Stimulated activated CD4-positive, alpha-beta T cell treated with anti-CD3 and anti-CD28 coated beads, Interleukin-12 subunit alpha, Interleukin-12 subunit beta, amount 100 ng/mL, for 24 hours (primary cell): ENCODE measurements around the gene MAGEA3.
"Not testable (repeated sequence)": the region's sequence is repeated elsewhere in the genome, so short reads cannot be mapped to it uniquely, and the experiment has no call there.

ENCODE experiments used
- DNase-seq, 2 experiments: peaks; one replicate each; pipeline ENCODE4 v3.0.0-alpha.2; 2020; ENCODE audit warnings: low read depth in 2 of 2

The MAGEA3 gene

DNA sequence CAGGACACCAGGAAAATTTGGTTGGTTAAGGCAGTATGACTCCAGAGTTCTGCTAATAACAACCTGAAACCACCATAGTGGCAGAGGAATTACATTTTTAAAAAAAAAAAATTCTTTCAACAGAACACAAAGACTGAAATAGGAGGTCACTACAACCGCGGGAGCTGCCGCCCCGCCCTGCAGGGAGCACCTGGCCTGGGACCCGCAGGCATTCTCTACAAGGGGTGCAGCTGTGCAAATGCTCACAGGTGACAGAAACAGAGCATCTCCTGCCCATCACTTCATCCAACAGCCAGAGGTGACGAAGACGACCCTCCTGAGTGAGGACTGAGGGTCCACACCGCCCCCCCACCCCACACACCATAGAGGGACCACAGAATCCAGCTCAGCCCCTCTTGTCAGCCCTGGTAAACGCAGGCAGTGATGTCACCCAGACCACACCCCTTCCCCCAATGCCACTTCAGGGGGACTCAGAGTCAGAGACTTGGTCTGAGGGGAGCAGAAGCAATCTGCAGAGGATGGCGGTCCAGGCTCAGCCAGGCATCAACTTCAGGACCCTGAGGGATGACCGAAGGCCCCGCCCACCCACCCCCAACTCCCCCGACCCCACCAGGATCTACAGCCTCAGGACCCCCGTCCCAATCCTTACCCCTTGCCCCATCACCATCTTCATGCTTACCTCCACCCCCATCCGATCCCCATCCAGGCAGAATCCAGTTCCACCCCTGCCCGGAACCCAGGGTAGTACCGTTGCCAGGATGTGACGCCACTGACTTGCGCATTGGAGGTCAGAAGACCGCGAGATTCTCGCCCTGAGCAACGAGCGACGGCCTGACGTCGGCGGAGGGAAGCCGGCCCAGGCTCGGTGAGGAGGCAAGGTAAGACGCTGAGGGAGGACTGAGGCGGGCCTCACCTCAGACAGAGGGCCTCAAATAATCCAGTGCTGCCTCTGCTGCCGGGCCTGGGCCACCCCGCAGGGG is at the start of gene MAGEA3:
MAGEA3 (plus strand) TSS at position 843 of the 980 bp plus-strand sequence. CDS start 2,039 bp downstream, outside the sequence.
- DNase-seq = not testable (repeated sequence)

- no peak for DNase-seq
These were observed 46.5 kb upstream of the MAGEA3 start for GRCh38 chrX:152652060-152652459.

GRCh38 chrX:152652467-152652866 is 46.1 kb upstream of the MAGEA3 start:
- no peak for DNase-seq

GRCh38 chrX:152656087-152656486 is 42.5 kb upstream of the MAGEA3 start:
- no peak for DNase-seq

- DNase-seq = no peak
These were observed 41.7 kb upstream of the MAGEA3 start for GRCh38 chrX:152656890-152657289.

DNA sequence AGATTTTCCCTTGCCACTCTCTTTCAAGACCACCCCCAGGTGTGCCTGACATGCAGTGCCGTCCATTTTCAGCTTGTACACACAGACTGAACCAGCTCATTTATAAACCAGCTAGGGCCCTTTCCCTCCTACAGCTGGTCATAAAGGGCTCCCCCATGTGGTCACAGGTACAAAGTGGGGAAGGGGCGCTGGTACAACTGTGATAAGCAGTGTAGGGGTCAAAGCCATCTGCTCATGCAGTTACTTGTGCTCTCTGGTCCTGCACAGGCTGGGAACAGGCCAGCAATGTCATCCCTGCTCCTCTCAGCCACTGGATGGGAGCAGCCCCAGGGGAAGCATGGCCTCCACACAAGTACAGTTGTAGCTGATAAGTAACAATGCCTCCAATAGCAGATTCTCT is 40.3 kb upstream of the MAGEA3 start:
- DNase-seq = no peak

DNA sequence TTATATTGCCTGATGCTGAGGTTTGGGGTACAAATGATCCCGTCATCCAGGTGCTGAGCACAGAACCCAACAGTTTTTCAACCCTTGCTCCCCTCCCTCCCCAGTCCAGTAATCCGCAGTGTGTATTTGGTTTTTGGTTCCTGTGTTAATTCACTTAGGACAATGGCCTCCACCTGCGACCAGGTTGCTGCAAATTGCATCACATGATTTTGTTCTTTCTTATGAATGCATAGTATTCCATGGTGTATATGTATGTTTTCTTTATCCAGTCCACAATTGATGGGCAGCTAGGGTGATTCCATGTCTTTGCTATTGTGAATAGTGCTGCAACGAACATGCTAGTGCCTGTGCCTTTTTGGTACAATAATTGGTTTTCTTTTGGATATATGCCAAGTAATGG is 35.5 kb upstream of the MAGEA3 start:
- DNase-seq = no peak

DNA sequence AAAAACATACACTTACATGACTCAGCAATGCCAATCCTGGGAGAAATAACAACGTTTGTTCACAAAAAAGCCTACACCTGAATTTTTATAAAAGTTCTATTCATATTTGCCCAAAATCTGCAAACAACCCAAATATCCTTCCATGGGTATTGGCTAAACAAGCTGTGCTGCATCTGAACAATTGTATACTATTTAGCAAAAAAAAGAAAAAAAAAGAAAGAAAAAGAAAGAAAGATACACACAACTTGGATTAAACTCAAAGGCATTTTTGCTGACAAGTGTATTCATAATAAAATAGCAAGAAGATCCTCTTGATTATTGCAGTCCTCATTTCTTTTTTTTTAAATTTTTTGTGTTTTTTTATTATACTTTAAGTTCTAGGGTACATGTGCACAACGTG is 24.5 kb upstream of the MAGEA3 start:
- no peak for DNase-seq

- DNase-seq = not testable (repeated sequence)
These were observed 23.9 kb upstream of the MAGEA3 start for GRCh38 chrX:152674652-152675051.

DNA sequence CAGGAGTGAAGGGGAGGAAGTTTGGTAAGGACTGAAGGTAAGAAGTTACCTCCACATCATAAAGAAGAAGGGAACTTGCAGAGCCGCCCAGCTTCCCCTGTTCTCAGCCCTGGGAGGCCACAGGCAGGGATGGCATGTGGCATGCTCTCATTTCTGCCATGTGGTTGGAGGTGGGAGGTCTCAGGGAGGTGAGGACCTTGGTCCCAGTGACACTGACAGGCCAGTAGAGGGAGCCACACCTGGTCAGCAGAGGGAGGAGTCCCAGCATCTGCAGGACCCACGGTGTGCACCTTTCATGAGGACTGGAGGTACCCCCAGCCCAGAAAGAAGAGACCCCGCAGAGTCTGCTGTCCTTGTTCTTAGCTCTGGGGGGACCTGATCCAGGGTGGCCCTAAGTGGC is 17.6 kb upstream of the MAGEA3 start:
- not testable (repeated sequence) for DNase-seq

- DNase-seq = not testable (repeated sequence)
These were observed 1.8 kb downstream of the MAGEA3 start for GRCh38 chrX:152700390-152700789.

GRCh38 chrX:152706500-152706899 is 7.9 kb downstream of the MAGEA3 start:
- DNase-seq = not testable (repeated sequence)

GRCh38 chrX:152709173-152709572 is 10.6 kb downstream of the MAGEA3 start, which contains the start of gene CSAG2:
CSAG2 (minus strand) TSS chrX:152709273; CDS start chrX:152709112, 161 bp downstream.
- DNase-seq = not testable (repeated sequence)

DNA sequence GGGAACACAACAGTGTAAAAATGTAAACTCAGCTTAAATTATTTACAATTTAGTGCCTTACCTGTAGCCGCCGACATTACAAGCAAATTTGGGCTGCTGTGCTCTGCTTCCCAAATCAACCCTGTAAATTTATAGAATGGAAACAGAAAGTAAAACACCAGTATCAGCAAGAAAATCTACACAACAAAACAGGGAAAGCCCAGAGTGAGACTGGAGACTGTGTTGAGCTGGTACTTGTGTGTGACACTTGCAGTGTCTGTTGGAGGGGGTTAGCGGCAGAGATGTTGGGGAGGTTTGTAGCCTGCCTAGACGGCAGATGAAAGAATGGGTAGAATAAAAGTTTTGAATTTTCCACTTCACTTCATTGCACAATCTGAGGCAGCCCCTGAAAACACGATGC is 14.6 kb downstream of the MAGEA3 start:
- not testable (repeated sequence) for DNase-seq

- DNase-seq = not testable (repeated sequence)
These were observed 15.5 kb downstream of the MAGEA3 start, which contains the start of gene MAGEA2B for GRCh38 chrX:152713815-152714787. MAGEA2B (plus strand) TSS chrX:152714628; CDS start chrX:152717107, 2,479 bp downstream.

GRCh38 chrX:152725409-152725808 is 26.8 kb downstream of the MAGEA3 start:
- DNase-seq = no peak

DNA sequence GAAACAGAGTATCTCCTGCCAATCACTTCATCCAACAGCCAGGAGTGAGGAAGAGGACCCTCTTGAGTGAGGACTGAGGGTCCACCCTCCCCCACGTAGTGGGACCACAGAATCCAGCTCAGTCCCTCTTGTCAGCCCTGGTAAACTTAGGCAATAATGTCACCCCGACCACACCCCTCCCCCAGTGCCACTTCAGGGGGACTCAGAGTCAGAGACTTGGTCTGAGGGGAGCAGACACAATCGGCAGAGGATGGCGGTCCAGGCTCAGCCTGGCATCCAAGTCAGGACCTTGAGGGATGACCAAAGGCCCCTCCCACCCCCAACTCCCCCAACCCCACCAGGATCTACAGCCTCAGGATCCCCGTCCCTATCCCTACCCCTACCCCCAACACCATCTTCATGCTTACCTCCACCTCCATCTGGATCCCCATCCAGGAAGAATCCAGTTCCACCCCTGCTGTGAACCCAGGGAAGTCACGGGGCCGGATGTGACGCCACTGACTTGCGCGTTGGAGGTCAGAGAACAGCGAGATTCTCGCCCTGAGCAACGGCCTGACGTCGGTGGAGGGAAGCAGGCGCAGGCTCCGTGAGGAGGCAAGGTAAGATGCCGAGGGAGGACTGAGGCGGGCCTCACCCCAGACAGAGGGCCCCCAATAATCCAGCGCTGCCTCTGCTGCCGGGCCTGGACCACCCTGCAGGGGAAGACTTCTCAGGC is 34.8 kb downstream of the MAGEA3 start, which contains the start of the genes CSAG1 and MAGEA12:
CSAG1 (minus strand) TSS at position 461 of the 715 bp plus-strand sequence. CDS start 1,261 bp downstream, outside the sequence.
MAGEA12 (plus strand) TSS at position 497 of the 715 bp plus-strand sequence. CDS start 2,405 bp downstream, outside the sequence.
- no peak for DNase-seq

DNA sequence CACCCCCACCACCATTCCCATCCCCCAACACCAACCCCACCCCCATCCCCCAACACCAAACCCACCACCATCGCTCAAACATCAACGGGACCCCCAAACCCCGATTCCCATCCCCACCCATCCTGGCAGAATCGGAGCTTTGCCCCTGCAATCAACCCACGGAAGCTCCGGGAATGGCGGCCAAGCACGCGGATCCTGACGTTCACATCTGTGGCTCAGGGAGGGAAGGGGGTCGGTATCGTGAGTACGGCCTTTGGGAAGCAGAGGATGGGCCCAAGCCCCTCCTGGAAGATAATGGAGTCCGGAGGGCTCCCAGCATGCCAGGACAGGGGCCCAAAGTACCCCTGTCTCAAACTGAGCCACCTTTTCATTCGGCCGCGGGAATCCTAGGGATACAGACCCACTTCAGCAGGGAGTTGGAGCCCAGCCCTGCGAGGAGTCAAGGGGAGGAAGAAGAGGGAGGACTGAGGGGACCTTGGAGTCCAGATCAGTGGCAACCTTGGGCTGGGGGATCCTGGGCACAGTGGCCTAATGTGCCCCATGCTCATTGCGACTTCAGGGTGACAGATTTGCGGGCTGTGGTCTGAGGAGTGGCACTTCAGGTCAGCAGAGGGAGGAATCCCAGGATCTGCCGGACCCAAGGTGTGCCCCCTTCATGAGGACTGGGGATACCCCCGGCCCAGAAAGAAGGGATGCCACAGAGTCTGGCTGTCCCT is 35.7 kb downstream of the MAGEA3 start:
- DNase-seq = not testable (repeated sequence)

DNA sequence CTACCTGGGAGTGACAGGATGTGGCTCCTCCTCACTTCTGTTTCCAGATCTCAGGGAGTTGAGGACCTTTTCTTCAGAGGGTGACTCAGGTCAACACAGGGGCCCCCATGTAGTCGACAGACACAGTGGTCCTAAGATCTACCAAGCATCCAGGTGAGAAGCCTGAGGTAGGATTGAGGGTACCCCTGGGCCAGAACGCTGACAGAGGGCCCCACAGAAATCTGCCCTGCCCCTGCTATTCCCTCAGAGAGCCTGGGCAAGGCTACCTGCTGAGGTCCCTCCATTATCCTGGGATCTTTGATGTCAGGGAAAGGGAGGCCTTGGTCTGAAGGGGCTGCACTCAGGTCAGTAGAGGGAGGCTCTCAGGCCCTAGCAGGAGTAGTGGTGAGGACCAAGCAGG is 36.5 kb downstream of the MAGEA3 start:
- no peak for DNase-seq

- DNase-seq = no peak
These were observed 37.4 kb downstream of the MAGEA3 start for GRCh38 chrX:152735860-152736511.
